GM12878 (cell line): ENCODE results near the gene KIF14. TPM values are rescaled to one million over a fixed set of nuclear protein-coding genes. Genes with fewer than 3 reads are reported as not detected.

Experiments
- ATAC-seq: fragments of 200-7000 bp; cut with Tn5 transposase; 3 replicates; pipeline ENCODE4 v1.9.1; 2020; ENCODE audit warnings: mild to moderate bottlenecking, moderate library complexity
- BruUV-seq: library from RNA; stranded (reverse); fragments of 400-500 nt; replicated peaks from 2 replicates; lab custom pipeline; 2021; lab: Mats Ljungman, UMichigan
- CTCF ChIA-PET: fragments of 300-600 bp; sonication (Branson Sonifier 250); formaldehyde crosslinking; extraction: SDS; loops from one replicate; lab custom pipeline; 2021; ENCODE audit warnings: inconsistent platforms; lab: Yijun Ruan, JAX
- POLR2A ChIA-PET: fragments of 350-600 bp; formaldehyde crosslinking; extraction: SDS; loops from one replicate; lab custom pipeline; 2021; ENCODE audit warnings: inconsistent platforms; lab: Charles Lee
- RAD21 ChIA-PET: fragments of 300-600 bp; sonication (Branson Sonifier 250); formaldehyde crosslinking; loops from one replicate; lab custom pipeline; 2023; ENCODE audit warnings: antibody characterized with exemption; ENCODE audit not compliant: unreplicated experiment; lab: Charles Lee
- SMC1A ChIA-PET: fragments of 300-600 bp; sonication (Branson Sonifier 250); formaldehyde crosslinking; loops from one replicate; lab custom pipeline; 2023; ENCODE audit not compliant: unreplicated experiment, uncharacterized antibody; lab: Charles Lee
- DNase-seq: peaks from one replicate; pipeline ENCODE4 v3.0.0-alpha.2; 2011; ENCODE audit warnings: low read depth, low spot score
- FAIRE-seq: peaks from 3 replicates; lab custom pipeline; 2011; peaks lifted over from hg19 to GRCh38; lab: Jason Lieb, UNC
- H2AFZ ChIP-seq: 2 replicates; pipeline ENCODE4 v1.6.0; 2011; ENCODE audit warnings: low read depth, low read length, control low read depth; ENCODE audit not compliant: control insufficient read depth
- H3K27ac ChIP-seq: 2 replicates; pipeline ENCODE4 v1.5.1; 2011; ENCODE audit warnings: control low read depth; ENCODE audit not compliant: control insufficient read depth, insufficient read depth
- H3K27me3 ChIP-seq, 2 experiments: replicated peaks in 1 of 2; 2 replicates each; pipeline versions ENCODE4 v1.6.0 to v1.6.1; 2011; ENCODE audit warnings: low read length in 1 of 2; ENCODE audit not compliant: control insufficient read depth in 2 of 2, insufficient read depth in 2 of 2
- H3K36me3 ChIP-seq, 2 experiments: 2 replicates each; pipeline ENCODE4 v1.5.1; 2011; ENCODE audit warnings: low read length in 1 of 2; ENCODE audit not compliant: control insufficient read depth in 2 of 2, insufficient read depth in 2 of 2
- H3K4me1 ChIP-seq: 2 replicates; pipeline ENCODE4 v1.6.1; 2011; ENCODE audit warnings: mild to moderate bottlenecking, low read length, moderate library complexity, mixed read lengths; ENCODE audit not compliant: control insufficient read depth, insufficient read depth
- H3K4me2 ChIP-seq: 2 replicates; pipeline ENCODE4 v1.6.0; 2011; ENCODE audit warnings: control low read depth; ENCODE audit not compliant: control insufficient read depth, insufficient read depth
- H3K4me3 ChIP-seq: fragments of 200-600 bp; sonication (generic); 2 replicates; pipeline ENCODE4 v1.5.1; 2016
- H3K79me2 ChIP-seq: 2 replicates; pipeline ENCODE4 v1.6.0; 2011; ENCODE audit warnings: low read length; ENCODE audit not compliant: control insufficient read depth, insufficient read depth
- H3K9ac ChIP-seq: 2 replicates; pipeline ENCODE4 v1.8.0; 2011; ENCODE audit warnings: low read length, control low read depth, mixed read lengths; ENCODE audit not compliant: control insufficient read depth, insufficient read depth
- H3K9me3 ChIP-seq: replicated peaks from 3 replicates; pipeline ENCODE4 v1.5.1; 2011; ENCODE audit warnings: mild to moderate bottlenecking, low read length; ENCODE audit not compliant: control insufficient read depth, insufficient read depth
- H4K20me1 ChIP-seq: 2 replicates; pipeline ENCODE4 v1.6.0; 2011; ENCODE audit not compliant: control insufficient read depth, insufficient read depth
- CEBPB ChIP-seq, 2 experiments: fragments of 150-350 bp in 1 of 2; IDR thresholded peaks; 2 replicates each; pipeline ENCODE4 v1.6.1; 2012 to 2014; ENCODE audit warnings: low read depth in 2 of 2, low read length in 2 of 2, borderline replicate concordance in 1 of 2, inconsistent platforms in 1 of 2
- KDM1A ChIP-seq: fragments of 200-600 bp; sonication (generic); IDR thresholded peaks from 2 replicates; pipeline ENCODE4 v1.6.1; 2016; ENCODE audit warnings: borderline replicate concordance
- NFXL1 ChIP-seq: fragments of 450-650 bp; IDR thresholded peaks from 2 replicates; pipeline ENCODE4 v1.6.1; 2017; ENCODE audit warnings: antibody characterized with exemption, mild to moderate bottlenecking, borderline replicate concordance
- RAD21 ChIP-seq: IDR thresholded peaks from 2 replicates; pipeline ENCODE4 v1.6.1; 2011; ENCODE audit warnings: mild to moderate bottlenecking, low read depth, low read length, moderate library complexity; ENCODE audit not compliant: insufficient read depth
- SMAD1 ChIP-seq: fragments of 450-650 bp; IDR thresholded peaks from 2 replicates; pipeline ENCODE4 v1.6.1; 2018; ENCODE audit warnings: mild to moderate bottlenecking, low read depth; ENCODE audit not compliant: partially characterized antibody
- SMAD5 ChIP-seq: IDR thresholded peaks from 2 replicates; pipeline ENCODE4 v1.6.1; 2016; ENCODE audit warnings: antibody characterized with exemption, low read depth
- TCF7 ChIP-seq: IDR thresholded peaks from 2 replicates; pipeline ENCODE4 v1.6.1; 2014; ENCODE audit warnings: antibody characterized with exemption, borderline replicate concordance
- ZSCAN29 ChIP-seq: fragments of 450-650 bp; IDR thresholded peaks from 2 replicates; pipeline ENCODE4 v1.6.1; 2017; ENCODE audit warnings: mild to moderate bottlenecking, moderate library complexity
- WGBS: methylation state at CpG from one replicate; pipeline ENCODE4 v1.1.6; 2016; ENCODE audit warnings: low lambda C conversion rate; ENCODE audit not compliant: insufficient replicate concordance, insufficient coverage; ENCODE audit errors: missing lambda C conversion rate; 5-methylcytosine and 5-hydroxymethylcytosine counted together
- in situ Hi-C: fragments of 300-500 bp; cut with MboI; formaldehyde crosslinking; loops from 9 replicates; pipeline ENCODE4 v1.14.3; 2018; ENCODE audit warnings: mixed read lengths
- intact Hi-C: fragments of 100-400 bp; cut with micrococcal nuclease; formaldehyde crosslinking; loops from one replicate; pipeline ENCODE4 v1.14.2; 2022; ENCODE audit not compliant: unreplicated experiment
- polyA plus RNA-seq, 11 experiments: library from polyadenylated mRNA; depleted of rRNA in 4 of 11; unstranded in 6 of 11; stranded (reverse) in 5 of 11; fragments of >200 nt; fragmentation: Nextera tagmentation in 4 of 11; fragmentation: Illumina TruSeq in 1 of 11; extraction: Ambion mirVana in 4 of 11; extraction: Trizol in 1 of 11; gene quantifications; 1 replicate in 1 of 11; 2 replicates in 10 of 11; pipeline versions ENCODE4 v1.2.1 to v1.2.3, GENCODE V29; 2011 to 2016; ENCODE audit warnings: inconsistent platforms in 2 of 11, missing spikeins in 2 of 11, low read depth in 1 of 11
- total RNA-seq, 4 experiments: library from RNA; depleted of rRNA in 3 of 4; stranded (reverse); fragments of >200 nt in 3 of 4; fragmentation: Illumina TruSeq in 1 of 4; extraction: Trizol in 1 of 4; gene quantifications; 2 replicates each; pipeline versions ENCODE4 v1.2.1 to v1.2.3, GENCODE V29; 2013 to 2021
- TF ChIP-seq, protein P1 (sequence below): fragments of 150-350 bp; IDR thresholded peaks from 2 replicates; pipeline ENCODE4 v1.6.1; 2016; ENCODE audit warnings: low read depth, low read length

The KIF14 gene
- total and polyA plus RNA-seq, 10 of the 15 experiments (the other 5 are each of a cell fraction or from before 2014, with no cell fraction given) = 6.8 to 25.5 (median 14.4) TPM

- Histone ChIP-seq H3K27ac (no peak overlapping the region), H3K27me3 (no peaks in the 10 kb centered on the region; a peak in 2 of 4 replicates), H3K4me2 (no peak overlapping the region), H3K36me3 (no peaks in the 10 kb centered on the region), H3K4me1 (no peaks in the 10 kb centered on the region), H3K4me3 (no peak overlapping the region), H3K9me3 (no peaks in the 10 kb centered on the region), H3K9ac (no peak overlapping the region), H4K20me1 (no peaks in the 10 kb centered on the region), H3K79me2 (no peaks in the 10 kb centered on the region), H2AFZ (no peak overlapping the region)
- DNase-seq (no peak), FAIRE-seq (no peak), ATAC-seq (no peak)
- RAD21 ChIA-PET = interaction anchor here (0.6 to 1.4 kb wide), 4 partner anchors 9 to 827 kb away, joined by 3 to 5 read pairs (median 4); no protein-coding TSS in a partner anchor
- intact Hi-C loops = no loop called here
- BruUV-seq = no TSS peak
- CTCF ChIA-PET = interaction anchor here (0.7 to 4.7 kb wide), 9 partner anchors 8 to 828 kb away, joined by 3 to 32 read pairs (median 4); no protein-coding TSS in a partner anchor
- SMC1A ChIA-PET = interaction anchor here (0.7 to 1.5 kb wide), 6 partner anchors 9 to 821 kb away, joined by 3 to 5 read pairs (median 3); no protein-coding TSS in a partner anchor
- TF ChIP-seq SMAD1 (no peak), KDM1A (no peak), RAD21 (no peak), ZSCAN29 (no peak), CEBPB (IDR thresholded peaks at IDR 0.05; ENCODE audit: borderline replicate concordance in 1 of 2, low read depth in 2 of 2, low read length in 2 of 2) (no peak), SMAD5 (no peak), NFXL1 (no peak), TCF7 (no peak)
- TF ChIP-seq, protein P1, sequence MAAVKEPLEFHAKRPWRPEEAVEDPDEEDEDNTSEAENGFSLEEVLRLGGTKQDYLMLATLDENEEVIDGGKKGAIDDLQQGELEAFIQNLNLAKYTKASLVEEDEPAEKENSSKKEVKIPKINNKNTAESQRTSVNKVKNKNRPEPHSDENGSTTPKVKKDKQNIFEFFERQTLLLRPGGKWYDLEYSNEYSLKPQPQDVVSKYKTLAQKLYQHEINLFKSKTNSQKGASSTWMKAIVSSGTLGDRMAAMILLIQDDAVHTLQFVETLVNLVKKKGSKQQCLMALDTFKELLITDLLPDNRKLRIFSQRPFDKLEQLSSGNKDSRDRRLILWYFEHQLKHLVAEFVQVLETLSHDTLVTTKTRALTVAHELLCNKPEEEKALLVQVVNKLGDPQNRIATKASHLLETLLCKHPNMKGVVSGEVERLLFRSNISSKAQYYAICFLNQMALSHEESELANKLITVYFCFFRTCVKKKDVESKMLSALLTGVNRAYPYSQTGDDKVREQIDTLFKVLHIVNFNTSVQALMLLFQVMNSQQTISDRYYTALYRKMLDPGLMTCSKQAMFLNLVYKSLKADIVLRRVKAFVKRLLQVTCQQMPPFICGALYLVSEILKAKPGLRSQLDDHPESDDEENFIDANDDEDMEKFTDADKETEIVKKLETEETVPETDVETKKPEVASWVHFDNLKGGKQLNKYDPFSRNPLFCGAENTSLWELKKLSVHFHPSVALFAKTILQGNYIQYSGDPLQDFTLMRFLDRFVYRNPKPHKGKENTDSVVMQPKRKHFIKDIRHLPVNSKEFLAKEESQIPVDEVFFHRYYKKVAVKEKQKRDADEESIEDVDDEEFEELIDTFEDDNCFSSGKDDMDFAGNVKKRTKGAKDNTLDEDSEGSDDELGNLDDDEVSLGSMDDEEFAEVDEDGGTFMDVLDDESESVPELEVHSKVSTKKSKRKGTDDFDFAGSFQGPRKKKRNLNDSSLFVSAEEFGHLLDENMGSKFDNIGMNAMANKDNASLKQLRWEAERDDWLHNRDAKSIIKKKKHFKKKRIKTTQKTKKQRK = no peak
- in situ Hi-C loops = no loop called here
- 10% methylated on average over 3 of the region's 3 CpGs for WGBS
- POLR2A ChIA-PET = interaction anchor here (1.1 kb wide), 1 partner anchor 248 kb away, joined by 3 read pairs; no protein-coding TSS in a partner anchor
Observed at GRCh38 chr1:200512191-200512590, 108.4 kb downstream of the KIF14 start.
